Measurements from ENCODE around the gene LMF1. TPM values are rescaled to one million over a fixed set of nuclear protein-coding genes. Genes with fewer than 3 reads are reported as not detected.
"Not testable (repeated sequence)": the region's sequence is repeated elsewhere in the genome, so short reads cannot be mapped to it uniquely, and the experiment has no call there.

Gene LMF1
- polyA plus RNA-seq, 12 donors, result 8.5 to 16.9 (median 11.0) TPM; not detected in 1

DNA sequence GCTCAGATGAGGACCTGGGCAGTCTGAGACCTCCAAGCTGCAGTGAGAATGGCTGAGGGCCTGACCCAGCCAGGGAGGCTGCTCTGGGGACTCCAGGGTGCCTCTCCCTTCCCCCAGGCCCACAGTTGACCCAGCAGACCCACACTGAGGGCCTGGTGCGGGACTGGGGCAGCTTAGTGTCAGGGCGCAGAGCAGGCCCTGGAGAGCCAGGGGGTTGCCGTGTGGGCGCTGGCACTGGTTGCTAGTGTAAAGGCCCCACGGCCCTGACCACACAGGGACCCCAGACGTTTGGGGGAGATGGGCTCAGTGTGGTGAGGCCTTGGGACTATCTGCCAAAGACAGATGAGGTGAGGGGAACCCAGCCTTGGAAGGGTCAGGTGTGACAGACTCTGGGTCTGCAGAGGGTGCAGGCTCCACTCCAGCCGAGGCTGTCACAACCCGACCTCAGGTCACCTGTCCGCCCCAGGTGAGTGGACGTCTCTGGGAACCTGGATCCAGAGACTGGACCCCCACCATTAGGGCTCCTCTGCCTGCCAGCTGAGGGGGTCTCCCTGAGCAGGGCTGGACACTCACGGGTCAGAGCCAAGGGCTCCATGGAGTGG, 119.5 kb downstream of the LMF1 start:
- DNase-seq, result no peak

GRCh38 chr16:850668-851067, 120.1 kb downstream of the LMF1 start:
- DNase-seq, result no peak

DNA sequence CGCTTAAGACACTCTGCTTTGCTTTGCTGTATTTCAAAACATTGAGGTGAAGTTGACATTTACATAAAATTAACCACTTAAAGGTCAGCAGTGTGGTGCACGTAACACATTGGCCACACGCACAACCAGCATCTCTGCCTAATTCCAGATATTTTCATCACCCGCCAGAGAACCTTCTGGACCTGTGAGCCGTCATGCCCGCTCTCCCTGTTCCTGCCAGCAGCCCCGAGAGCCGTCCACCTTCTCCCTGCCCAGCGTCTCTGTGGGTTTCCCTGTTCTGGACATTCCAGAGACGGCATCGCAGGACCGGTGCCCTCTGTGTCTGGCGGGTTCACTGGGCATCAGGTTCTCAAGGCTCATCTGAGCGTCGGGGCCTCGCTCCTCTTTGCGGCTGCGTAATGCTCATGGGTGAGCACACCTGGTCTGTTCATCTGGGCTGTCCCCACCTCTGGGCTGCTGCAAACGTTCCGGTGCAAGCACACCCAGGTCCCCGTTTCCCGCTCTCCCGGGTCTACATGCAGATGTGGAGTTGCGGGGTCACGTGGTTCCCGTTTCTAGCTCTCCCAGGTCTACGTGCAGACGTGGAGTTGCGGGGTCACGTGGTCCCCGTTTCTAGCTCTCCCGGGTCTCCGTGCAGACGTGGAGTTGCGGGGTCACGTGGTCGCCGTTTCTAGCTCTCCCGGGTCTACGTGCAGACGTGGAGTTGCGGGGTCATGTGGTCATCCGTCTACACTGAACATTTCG, 122.1 kb downstream of the LMF1 start:
- DNase-seq, result no peak

DNA sequence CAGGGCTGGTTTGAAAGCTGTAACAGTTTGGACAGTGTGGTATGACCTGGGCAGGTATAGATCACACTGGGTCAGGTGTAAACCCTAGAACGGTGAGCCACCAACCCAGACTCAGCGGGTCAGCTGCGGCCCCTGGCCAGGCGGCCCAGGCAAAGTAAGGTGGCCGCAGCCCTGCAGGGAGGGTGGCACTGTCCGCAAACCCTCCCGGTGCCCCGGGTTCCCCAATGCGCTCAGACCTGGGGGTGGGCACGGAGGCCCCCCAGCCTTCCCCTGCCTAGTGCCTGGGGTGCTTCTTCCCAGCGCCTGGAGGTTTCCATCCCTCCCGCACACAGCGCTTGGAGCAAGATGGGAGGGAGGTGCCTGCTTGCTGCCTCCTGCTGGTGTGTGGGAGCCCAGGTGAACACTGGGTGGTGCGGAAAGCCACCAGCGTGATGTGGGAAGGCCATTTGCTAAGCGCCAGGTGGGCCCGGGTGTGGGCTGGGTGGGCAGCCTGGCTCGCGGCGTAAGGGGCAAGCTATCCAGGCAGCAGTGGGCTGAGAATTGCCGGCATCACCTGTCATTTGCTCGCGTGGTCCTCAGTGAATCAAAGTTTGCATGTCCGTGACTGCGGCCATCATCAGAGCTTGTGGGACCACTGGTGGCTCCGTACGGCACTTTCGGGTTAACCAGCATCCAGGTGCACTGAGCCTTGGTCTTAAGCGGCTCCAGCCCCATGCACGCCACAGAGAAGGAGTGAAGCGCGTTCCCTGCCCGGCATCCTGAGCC, 122.9 kb downstream of the LMF1 start:
- no peak for DNase-seq

DNA sequence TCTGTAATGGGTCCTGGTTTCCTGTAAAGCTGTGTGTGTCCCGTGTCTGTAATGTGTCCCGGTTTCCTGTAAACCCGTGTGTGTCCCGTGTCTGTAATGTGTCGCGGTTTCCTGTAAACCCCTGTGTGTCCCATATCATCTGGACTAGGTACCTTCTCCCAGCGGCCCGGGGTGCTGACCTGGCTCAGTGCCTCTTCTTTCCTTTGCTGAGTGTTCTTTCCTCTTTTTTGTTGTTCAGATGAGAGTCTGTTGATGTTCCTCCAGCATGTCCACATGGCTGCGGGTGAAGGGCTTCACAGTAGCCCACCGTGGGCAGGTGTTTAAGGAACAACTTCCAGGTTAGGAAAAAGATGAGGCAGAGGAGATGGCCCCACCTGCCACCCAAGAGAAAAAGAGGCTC, 123.6 kb downstream of the LMF1 start:
- DNase-seq, result no peak

- DNase-seq, result no peak
Measured at GRCh38 chr16:845351-845745, 125.4 kb downstream of the LMF1 start.

DNA sequence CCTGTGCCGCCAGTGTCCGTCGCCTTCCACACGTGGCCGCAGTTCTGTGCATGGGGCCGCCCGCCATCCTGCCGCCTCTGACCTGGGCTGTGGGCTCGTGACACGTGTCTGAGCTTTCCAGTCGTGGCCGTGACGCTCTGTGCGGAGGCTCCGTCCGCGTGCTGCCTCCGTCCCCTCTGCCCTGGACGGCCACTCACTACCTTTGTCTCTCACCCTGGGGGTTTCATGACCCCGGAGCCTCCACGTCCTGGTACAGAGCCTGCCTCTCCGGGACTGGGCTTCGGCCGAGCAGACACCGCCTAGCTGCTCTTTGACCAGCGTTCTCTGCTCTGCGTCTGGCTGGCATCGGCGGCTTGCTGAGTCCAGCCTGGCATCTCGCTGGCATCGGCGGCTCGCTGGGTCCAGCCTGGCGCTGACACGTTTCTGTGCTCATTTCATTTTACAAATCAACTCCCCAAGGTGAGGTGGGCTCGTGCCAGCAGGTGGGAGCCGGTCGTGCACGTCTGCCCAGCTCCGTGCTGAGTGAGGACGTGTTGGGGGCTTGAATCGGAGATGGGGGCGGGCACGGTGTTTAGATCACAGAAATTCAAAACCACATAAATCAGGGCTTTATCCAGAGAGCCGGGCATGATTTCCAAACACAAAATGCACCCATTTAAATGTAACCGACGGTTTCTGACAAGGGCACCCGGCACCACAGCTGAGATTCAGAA, 126.0 kb downstream of the LMF1 start:
- DNase-seq, result no peak

DNA sequence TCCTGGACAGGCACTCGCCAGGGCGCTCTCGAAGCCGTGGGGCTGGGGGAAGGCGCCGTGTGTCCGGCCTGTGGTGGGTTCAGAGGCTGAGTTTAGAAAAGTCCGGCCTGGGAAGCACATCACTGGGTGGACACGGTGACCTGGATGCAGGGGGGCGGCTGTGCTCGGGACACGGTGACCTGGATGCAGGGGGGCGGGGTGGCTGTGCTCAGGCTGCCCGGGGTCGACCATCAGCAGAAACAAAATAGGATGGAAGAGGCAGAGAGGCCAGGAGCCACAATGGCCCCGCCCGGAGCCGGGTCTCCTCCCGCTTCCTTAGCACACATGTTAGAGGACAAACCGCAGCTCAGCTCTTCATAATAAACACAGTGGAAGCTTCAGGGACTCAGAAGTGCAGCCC, 127.0 kb downstream of the LMF1 start:
- DNase-seq, result no peak

DNA sequence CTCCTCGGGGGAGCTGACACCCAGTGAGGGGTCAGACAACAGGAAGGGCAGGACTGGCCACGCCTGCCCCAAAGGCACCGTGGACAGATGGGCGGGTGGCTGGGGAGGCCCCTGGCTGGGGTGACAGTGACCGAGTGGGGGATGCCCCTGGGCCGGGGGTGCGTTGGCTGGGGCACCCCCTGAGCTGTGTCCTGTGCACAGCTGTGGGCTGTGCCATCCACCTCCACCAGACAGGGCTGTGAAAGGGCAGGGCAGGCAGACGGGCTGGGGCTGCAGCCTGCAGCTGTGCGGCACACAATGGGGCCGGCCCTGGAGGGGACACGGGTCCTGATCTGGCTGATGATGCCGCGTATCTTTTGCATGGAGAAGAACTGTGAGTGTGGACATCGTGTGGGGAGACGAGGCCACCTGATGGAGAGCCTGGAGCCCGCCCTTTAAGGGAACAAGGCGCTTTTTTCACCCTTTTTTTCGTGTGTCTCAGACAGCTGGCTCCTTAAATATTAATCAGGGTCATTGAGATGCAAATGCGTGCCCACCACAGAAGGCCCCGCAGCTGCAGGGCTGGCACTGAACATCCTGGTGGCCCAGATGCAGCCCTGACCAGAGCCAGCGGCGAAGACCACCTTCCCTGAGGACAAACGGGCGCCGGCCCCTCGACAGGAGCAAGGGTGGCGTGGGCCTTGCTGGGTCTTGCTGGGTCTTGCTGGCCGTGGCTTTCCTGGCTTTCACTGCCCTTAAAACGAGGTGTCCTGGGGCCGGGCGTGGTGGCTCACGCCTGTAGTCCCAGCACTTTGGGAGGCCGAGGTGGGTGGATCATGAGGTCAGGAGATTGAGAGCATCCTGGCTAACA, 127.8 kb downstream of the LMF1 start:
- DNase-seq, result no peak

DNA sequence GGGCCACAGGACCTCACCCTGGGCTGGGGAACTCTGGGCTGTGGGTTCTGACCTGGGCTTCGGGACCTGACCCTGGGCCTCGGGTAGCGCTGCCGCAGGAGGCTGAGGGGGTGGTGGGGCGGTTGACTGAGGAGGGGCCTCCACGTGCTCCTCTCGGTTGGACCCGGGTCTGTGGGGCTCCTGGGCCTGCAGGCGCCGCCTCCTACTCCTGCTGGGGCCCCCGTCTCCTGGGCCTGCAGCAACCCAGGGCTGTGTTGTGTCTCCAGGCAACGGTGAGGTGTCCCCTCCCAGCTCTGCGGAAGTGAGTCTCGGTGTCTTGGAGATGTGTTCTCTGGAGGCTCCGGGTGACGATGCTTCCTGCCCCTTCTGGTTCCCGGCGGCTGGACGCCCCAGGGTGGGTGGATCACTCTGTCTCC, 128.7 kb downstream of the LMF1 start:
- peak; percentile 56 for DNase-seq

- DNase-seq, result no peak
Measured at GRCh38 chr16:841455-842060, 129.2 kb downstream of the LMF1 start.

GRCh38 chr16:840561-841454, 130.0 kb downstream of the LMF1 start:
- no peak for DNase-seq

DNA sequence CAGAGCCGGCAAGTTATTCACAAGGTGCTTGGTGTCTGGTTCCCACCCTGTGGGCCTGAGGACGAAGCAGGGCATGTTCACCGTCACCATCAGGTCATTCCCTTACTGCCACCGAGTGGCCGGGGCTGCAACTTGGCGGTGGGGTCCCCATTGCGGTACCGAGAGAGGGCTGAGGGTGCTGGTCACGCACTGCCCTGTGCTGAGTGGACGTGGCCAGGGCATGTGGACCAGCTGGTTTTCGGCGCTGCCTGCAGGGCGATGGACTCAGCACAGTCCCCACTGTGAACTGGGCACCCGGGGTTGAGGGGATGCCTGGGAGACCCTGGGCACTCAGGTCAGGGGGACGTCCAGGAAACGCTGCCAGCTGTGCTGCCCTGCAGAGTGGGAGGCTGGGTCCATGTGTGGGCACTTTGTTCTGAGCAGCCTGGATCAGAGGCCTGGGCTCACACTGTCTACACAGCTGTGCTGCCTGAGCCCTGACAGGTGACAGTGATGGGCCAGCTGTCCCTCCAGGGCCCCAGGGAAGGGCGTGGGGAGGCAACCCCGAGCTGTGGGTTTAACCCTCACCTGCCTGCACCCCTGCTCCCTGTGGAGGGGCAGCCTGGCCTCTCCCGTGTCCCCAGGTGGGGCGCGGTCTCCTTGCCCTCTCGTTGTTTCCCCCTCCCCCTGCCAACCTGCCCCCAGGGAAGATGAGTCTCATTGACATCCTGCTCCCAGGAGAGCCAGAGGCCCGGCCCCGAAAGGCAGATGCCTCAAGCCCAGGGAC, 131.0 kb downstream of the LMF1 start:
- no peak for DNase-seq

DNA sequence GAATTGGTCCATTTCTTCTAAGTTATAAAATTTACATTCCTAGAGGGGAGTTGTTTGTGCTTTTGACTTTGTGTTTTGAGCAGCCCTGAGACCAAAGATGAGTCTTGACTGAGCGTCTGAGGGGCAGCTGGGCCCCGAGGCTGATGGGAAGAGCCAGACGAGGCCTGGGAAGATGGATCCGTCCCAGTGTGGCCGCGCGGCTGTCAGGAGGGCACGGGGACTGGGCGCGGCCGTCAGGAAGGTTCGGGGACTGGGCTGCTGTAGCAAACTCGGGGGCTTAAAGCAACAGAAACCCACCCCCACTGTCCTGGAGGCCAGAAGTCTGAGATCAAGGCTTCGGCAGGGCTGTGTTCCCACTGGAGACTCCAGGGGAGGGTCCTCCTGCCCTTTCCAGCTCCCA, 132.0 kb downstream of the LMF1 start:
- no peak for DNase-seq

GRCh38 chr16:836822-837221, 134.0 kb downstream of the LMF1 start:
- not testable (repeated sequence) for DNase-seq

DNA sequence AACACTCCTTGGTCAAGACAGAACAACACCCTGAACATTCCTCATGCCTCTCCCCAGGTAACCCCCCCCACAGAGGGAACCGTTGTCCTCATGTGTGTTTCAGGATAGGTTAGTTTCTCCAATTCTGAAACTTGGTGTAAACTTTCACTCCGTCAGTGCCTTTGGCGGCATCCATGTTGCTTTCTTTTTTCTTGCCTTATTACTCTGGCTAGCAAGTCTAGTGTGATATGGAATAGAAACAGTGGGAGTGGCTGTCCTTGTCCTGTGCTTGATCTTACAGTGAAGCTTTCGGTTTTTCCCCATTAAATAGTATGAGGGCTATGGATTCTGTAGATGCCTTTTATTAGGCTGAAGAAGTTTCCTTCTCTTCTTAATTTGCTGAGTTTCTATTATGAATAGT, 134.6 kb downstream of the LMF1 start:
- DNase-seq, result no peak

DNA sequence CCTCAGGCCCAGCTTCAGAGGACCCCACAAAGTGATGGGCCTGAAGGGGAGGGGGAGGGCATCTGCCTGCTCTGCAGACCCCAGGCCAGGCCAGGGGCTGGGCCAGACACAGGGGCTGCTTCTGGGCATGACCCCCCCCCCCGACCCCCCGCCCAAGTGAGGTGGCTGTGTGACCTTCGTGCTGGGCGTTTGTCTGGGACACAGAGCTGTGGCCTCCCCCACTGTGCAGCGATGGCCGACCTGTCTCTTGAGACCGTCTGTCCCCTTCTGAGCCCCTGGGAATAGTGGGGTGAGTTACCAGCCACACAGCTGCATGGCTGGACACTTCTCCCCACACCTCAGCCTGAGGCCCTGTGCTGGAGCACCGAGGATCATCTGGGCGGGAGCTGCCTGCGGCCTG, 135.4 kb downstream of the LMF1 start:
- DNase-seq, result no peak

GRCh38 chr16:833411-833810, 137.4 kb downstream of the LMF1 start:
- DNase-seq, result no peak

Measured in muscle of arm (tissue), 12 donors.